Fibroblast of skin of left biceps (primary cell): ENCODE data around the gene ITPRIPL2.
A peak's percentile ranks its signal among the peaks of the same experiment; 100 is the strongest.

Experiments used
- DNase-seq, 2 experiments: peaks; one replicate each; pipeline ENCODE4 v3.0.0-alpha.2; 2013; ENCODE audit warnings: low read depth in 2 of 2

The ITPRIPL2 gene

GRCh38 chr16:19113577-19114358, at the start of gene ITPRIPL2:
Gene ITPRIPL2 (plus strand): TSS chr16:19113964. CDS start chr16:19114462, 498 bp downstream.
- DNase-seq = peak; percentile 64 to 67

DNA sequence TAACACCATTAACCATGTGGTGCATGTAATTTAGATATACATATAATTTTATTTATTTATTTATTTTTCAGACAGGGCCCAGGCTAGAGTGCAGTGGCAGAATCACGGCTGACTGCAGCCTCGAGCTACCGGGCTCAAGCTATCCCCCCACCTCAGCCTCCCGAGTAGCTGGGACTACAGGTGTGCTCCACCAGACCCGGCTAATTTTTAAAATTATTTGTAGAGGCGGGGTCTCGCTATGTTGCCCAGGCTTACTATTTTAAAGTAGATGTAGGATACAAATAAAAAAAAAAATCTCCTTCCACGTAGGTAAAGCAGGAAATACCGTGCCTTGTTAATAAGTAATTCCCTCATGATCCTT, 46.8 kb upstream of the ITPRIPL2 start:
- no peak for DNase-seq

DNA sequence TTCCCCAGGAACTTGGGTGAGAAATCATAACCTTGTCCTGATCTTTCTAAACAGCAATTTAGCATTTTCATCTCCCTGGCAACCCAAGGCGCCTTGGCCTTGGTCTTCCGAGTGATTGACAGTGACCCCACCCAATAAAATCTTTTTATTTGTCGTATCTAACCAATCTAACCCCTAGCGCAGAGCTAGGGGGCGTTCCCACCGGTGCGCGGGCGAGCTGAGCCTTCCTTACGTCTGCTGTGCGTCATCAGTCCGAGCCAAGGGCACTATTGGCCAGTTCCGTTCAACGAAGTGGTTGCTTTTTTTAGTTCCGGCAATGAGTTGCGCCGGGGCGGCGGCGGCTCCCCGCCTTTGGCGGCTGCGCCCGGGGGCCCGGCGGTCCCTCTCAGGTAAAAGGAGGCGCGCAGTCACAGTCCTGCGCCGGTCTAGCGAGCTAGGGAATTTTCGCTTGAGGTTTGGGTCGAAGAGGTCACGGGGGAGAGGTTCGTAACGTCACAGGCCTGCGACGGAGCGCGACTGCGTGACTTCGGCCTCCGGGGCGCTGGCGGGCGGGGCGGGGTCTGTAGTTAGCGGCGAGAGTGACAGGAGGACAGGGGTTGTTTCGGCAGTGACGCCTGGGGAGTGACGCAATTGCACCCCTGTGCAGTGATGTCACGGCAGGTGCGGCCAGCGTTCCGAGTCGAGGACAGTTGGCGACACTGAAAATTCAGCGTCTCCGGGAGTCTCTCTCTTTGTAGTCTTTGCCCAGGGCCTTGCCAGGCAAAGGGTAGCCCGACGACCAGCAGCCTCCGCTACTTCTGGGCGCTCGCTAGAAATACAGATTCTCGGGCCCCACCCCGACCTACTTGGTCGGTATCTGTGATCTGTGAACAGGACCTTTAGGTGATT, 46.2 kb upstream of the ITPRIPL2 start, which contains the start of gene COQ7:
TSS of gene COQ7 (plus strand) at position 266 of the 888 bp plus-strand sequence. CDS start at position 317, 51 bp downstream.
- DNase-seq = peak; percentile 100

- no peak for DNase-seq
Measured at GRCh38 chr16:19068237-19068815, 45.4 kb upstream of the ITPRIPL2 start.

GRCh38 chr16:19071811-19072777, 41.7 kb upstream of the ITPRIPL2 start:
- no peak for DNase-seq

DNA sequence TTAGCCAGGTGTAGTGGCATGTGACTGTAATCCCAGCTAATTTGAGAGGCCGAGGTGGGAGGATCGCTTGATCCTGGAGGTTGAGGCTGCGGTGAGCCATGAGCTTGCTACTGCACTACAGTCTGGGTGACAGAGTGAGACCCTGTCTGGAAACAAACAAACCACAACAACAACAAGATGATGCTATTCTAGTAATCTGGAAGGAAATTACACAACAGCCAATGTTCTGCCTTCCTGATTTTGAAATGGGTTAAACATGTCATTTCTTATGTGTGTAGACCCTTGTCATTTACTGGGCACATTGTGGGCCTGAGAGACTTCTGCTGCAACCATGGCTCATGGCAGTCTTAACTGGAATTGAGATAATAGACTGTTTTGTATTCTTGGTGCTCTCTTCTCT, 40.4 kb upstream of the ITPRIPL2 start:
- no peak for DNase-seq

GRCh38 chr16:19073863-19074262, 39.9 kb upstream of the ITPRIPL2 start:
- no peak for DNase-seq

DNA sequence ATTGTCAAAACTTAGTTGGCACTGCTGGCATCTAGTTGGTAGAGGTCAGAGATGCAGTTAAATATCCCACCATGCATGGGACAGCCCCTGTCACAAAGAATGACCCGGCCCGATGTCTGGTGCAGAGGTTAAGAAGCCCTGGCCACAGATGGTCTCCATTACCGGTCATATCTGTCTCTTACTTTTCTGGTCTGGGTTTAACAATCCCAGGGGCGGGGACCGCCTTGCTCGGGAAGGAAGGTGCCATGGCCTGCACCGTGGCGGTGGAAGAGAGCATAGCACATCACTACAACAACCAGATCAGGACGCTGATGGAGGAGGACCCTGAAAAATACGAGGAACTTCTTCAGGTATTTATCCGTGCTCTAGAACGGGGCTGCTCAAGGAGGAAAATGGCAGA, 38.3 kb upstream of the ITPRIPL2 start:
- no peak for DNase-seq

DNA sequence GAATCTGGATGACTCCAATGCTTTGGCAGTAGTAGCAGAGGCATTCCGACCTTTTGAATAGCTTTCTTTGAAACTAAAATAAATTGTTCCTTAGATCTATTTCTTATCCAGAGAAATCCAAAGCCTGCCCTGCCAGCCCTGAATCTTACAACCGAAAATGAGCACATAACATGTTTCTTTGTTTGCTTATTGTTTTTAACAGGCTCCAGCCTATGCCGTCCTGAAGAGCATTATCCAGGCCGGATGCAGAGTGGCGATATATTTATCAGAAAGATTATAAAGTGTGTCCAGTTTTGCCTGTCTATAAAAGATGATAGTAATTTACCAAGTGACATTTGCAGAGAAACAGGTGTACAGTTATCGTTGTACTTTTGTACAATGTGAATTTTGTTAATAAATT, 35.9 kb upstream of the ITPRIPL2 start:
- no peak for DNase-seq

- DNase-seq = no peak
Measured at GRCh38 chr16:19083670-19084069, 30.1 kb upstream of the ITPRIPL2 start.

- DNase-seq = no peak
Measured at GRCh38 chr16:19084139-19084538, 29.6 kb upstream of the ITPRIPL2 start.

- no peak for DNase-seq
Measured at GRCh38 chr16:19084879-19085278, 28.9 kb upstream of the ITPRIPL2 start.

GRCh38 chr16:19085679-19086200, 28.0 kb upstream of the ITPRIPL2 start:
- no peak for DNase-seq

- DNase-seq = peak; percentile 79
Measured at GRCh38 chr16:19086322-19087199, 27.2 kb upstream of the ITPRIPL2 start.

DNA sequence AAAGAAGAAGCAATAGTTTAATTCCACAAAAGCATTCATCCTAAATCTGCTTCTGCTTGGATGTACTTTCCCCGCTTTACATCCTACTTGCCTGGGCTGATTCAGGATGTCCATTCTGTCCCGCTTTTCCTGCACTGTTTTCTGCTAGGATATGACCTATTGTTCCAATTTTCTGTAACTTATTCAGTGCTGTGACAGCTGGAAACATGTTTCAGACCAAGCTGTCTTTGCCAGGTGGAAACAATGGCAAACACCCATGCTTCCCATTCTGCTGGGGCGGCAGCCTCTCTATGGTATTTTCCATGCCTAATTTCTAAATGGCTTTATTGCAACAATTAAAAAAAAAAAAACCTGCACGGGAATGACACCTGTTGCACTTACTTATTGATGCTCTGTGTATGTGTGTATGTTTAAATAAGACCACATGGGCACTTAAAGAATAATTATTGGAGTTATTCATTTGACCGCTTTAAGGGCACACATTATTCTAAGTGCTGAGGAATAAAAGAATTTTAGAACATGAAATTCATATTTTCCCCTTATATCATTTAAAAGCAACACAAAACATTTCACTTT, 25.3 kb upstream of the ITPRIPL2 start:
- no peak for DNase-seq

- DNase-seq = no peak
Measured at GRCh38 chr16:19089410-19089955, 24.3 kb upstream of the ITPRIPL2 start.

DNA sequence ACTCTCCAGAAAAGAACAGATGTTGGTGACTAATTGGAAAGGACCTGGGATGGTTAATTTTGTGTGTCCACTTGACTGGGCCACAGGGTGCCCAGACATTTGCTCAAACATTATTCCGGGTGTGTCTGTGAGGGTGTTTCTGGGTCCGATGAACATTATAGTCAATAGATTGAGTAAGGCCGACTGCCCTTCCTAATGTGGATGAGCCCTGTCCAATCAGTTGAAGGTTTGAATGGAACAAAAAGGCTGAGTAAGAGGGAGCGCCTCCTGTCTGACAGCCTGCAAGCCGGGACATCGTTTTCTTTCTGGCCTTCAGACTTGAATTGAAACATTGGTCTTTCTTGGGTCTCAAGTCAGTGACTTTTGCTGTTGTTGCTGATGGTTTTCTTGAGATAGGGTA, 22.8 kb upstream of the ITPRIPL2 start:
- no peak for DNase-seq

DNA sequence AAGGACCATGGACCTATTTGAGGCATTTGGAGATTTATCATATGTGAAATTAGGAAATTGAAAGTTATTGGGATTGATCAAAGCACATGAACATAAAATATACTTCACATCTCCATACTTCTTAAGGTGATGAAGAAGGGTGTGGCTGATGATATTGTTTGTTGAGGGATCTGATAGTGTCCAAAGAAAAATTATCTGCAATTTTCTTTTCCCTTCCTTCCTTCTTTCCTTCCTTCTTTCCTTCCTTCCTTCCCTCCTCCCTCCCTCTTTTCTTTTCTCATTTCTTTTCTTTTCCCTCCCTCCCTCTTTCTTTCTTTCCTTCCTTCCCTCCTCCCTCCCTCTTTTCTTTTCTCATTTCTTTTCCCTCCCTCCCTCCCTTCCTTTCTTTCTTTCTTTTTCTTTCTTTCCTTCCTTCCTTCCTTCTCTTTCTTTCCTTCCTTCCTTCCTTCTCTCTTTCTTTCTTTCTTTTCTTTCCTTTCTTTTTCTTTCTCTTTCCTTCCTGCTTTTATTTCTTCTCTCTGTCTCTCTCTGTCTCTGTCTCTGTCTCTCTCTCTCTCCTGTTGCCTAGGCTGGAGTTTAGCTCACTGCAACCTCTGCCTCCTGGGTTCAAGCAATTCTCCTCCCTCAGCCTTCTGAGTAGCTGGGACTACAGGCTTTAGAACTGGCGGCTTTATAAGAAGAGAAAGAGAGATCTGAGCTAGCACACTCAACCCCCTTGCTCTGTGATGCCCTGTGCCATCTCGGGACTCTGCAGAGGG, 20.9 kb upstream of the ITPRIPL2 start:
- no peak for DNase-seq
